PC-3 (cell line): ENCODE results near the gene SIAE. TPM values are rescaled to one million over a fixed set of nuclear protein-coding genes. Genes with fewer than 3 reads are reported as not detected.

Experiments used
- ATAC-seq: fragments of 200-7000 bp; cut with Tn5 transposase; 2 replicates; pipeline ENCODE4 v1.9.1; 2020; ENCODE audit warnings: mild to moderate bottlenecking, moderate library complexity
- BruUV-seq: library from RNA; stranded (reverse); fragments of 400-500 nt; replicated peaks from 2 replicates; lab custom pipeline; 2021; lab: Mats Ljungman, UMichigan
- CTCF ChIA-PET: fragments of 300-600 bp; sonication (Branson Sonifier 250); formaldehyde crosslinking; loops from one replicate; lab custom pipeline; 2022; ENCODE audit warnings: antibody characterized with exemption; lab: Charles Lee
- POLR2A ChIA-PET: fragments of 300-600 bp; sonication (Branson Sonifier 250); formaldehyde crosslinking; loops from one replicate; lab custom pipeline; 2022; ENCODE audit warnings: antibody characterized with exemption; ENCODE audit not compliant: unreplicated experiment; lab: Charles Lee
- DNase-seq: peaks from one replicate; pipeline ENCODE4 v3.0.0-alpha.2; 2015
- H2AFZ ChIP-seq: fragments of 300-600 bp; sonication (generic); 2 replicates; pipeline ENCODE4 v1.6.0; 2016; ENCODE audit warnings: antibody characterized with exemption, low read length
- H3F3A ChIP-seq: fragments of 300-600 bp; sonication (generic); one replicate; pipeline ENCODE4 v1.6.0; 2017; ENCODE audit warnings: antibody characterized with exemption, low read length, control low read depth, mild to moderate bottlenecking; ENCODE audit not compliant: unreplicated experiment
- H3K27ac ChIP-seq: fragments of 300-600 bp; sonication (generic); 2 replicates; pipeline ENCODE4 v1.5.1; 2016; ENCODE audit warnings: mild to moderate bottlenecking, low read length
- H3K27me3 ChIP-seq: fragments of 300-600 bp; sonication (generic); 2 replicates; pipeline ENCODE4 v1.6.1; 2016; ENCODE audit warnings: low read length, mixed read lengths
- H3K36me3 ChIP-seq: fragments of 300-600 bp; sonication (generic); 2 replicates; pipeline ENCODE4 v1.6.1; 2016; ENCODE audit warnings: low read depth, mixed run types, low read length, mixed read lengths
- H3K4me1 ChIP-seq: fragments of 300-600 bp; sonication (generic); 2 replicates; pipeline ENCODE4 v1.5.1; 2016; ENCODE audit warnings: low read length; ENCODE audit not compliant: insufficient read depth
- H3K4me2 ChIP-seq: fragments of 300-600 bp; sonication (generic); 2 replicates; pipeline ENCODE4 v1.6.0; 2016; ENCODE audit warnings: low read length
- H3K4me3 ChIP-seq: fragments of 300-600 bp; sonication (generic); 2 replicates; pipeline ENCODE4 v1.5.1; 2016; ENCODE audit warnings: mild to moderate bottlenecking, low read length, mixed read lengths
- H3K79me2 ChIP-seq: fragments of 300-600 bp; sonication (generic); 2 replicates; pipeline ENCODE4 v1.6.1; 2017; ENCODE audit warnings: low read length, mixed read lengths
- H3K9ac ChIP-seq: fragments of 300-600 bp; sonication (generic); 2 replicates; pipeline ENCODE4 v1.6.0; 2016; ENCODE audit warnings: mild to moderate bottlenecking, low read length
- H3K9me2 ChIP-seq: fragments of 300-600 bp; sonication (generic); replicated peaks from 2 replicates; pipeline ENCODE4 v1.6.1; 2016; ENCODE audit warnings: mixed run types, low read length, mixed read lengths
- H3K9me3 ChIP-seq: fragments of 300-600 bp; sonication (generic); 2 replicates; pipeline ENCODE4 v1.6.1; 2016; ENCODE audit warnings: low read length, mixed read lengths
- H4K20me1 ChIP-seq: fragments of 300-600 bp; sonication (generic); 2 replicates; pipeline ENCODE4 v1.6.1; 2016; ENCODE audit warnings: low read length, mixed read lengths
- CTCF ChIP-seq: fragments of 300-600 bp; sonication (generic); conservative IDR thresholded peaks from 2 replicates; pipeline ENCODE4 v1.5.1; 2017; ENCODE audit warnings: antibody characterized with exemption, low read depth, mild to moderate bottlenecking, low read length
- EZH2 ChIP-seq: fragments of 300-600 bp; sonication (generic); IDR thresholded peaks from one replicate; pipeline ENCODE4 v1.6.1; 2017; ENCODE audit warnings: antibody characterized with exemption, mild to moderate bottlenecking, low read length; ENCODE audit not compliant: unreplicated experiment
- EZH2phosphoT487 ChIP-seq: fragments of 300-600 bp; sonication (generic); IDR thresholded peaks from 2 replicates; pipeline ENCODE4 v1.6.1; 2018; ENCODE audit warnings: mild to moderate bottlenecking, antibody characterized with exemption, low read length, borderline replicate concordance
- intact Hi-C: fragments of 100-400 bp; cut with micrococcal nuclease; formaldehyde crosslinking; loops from 2 replicates; pipeline ENCODE4 v1.9.0; 2023
- total RNA-seq: library from RNA; depleted of rRNA; stranded (reverse); fragments of >200 nt; gene quantifications from 2 replicates; pipeline ENCODE4 v1.2.3, GENCODE V29; 2014

Gene SIAE
- total RNA-seq, 1 experiment from 2014 or later: 17.6 TPM

GRCh38 chr11:124719534-124719933, 46.0 kb upstream of the SIAE start:
- no peak for TF ChIP-seq EZH2phosphoT487
- no peak for TF ChIP-seq CTCF
- TF ChIP-seq EZH2: no peak
- no TSS peak for BruUV-seq
- CTCF ChIA-PET: interaction anchor here (0.6 kb wide), 1 partner anchor 152 kb away, joined by 3 read pairs; no protein-coding TSS in a partner anchor

GRCh38 chr11:124718801-124719200, 45.3 kb upstream of the SIAE start:
- CTCF ChIA-PET: no interaction called here
- POLR2A ChIA-PET: no interaction called here
- no peak overlapping the region for H3K27ac ChIP-seq

More at GRCh38 chr11:124719534-124719933, 46.0 kb upstream of the SIAE start:
- no peaks in the 10 kb centered on the region for H3K36me3 ChIP-seq
- H3K9ac ChIP-seq: no peak overlapping the region
- H3K27ac ChIP-seq: no peak overlapping the region
- no peak overlapping the region for H2AFZ ChIP-seq
- no peak overlapping the region for H3K4me3 ChIP-seq
- H3K27me3 ChIP-seq: peaks cover 3% of the 10 kb centered on the region; the same call in 1 of the 2 replicates
- no peaks in the 10 kb centered on the region for H3K9me3 ChIP-seq
- H3K79me2 ChIP-seq: no peaks in the 10 kb centered on the region
- no peaks in the 10 kb centered on the region for H3K9me2 ChIP-seq
- no peaks in the 10 kb centered on the region for H3F3A ChIP-seq
- H4K20me1 ChIP-seq: no peaks in the 10 kb centered on the region
- no peak for DNase-seq
- H3K4me2 ChIP-seq: no peak overlapping the region
- no peak for ATAC-seq
- H3K4me1 ChIP-seq: peaks cover 9% of the 10 kb centered on the region
- POLR2A ChIA-PET: interaction anchor here (0.6 kb wide), 1 partner anchor 157 kb away, joined by 3 read pairs; no protein-coding TSS in a partner anchor
- intact Hi-C loops: no loop called here

More at GRCh38 chr11:124718801-124719200, 45.3 kb upstream of the SIAE start:
- Histone ChIP-seq H3K79me2 (no peaks in the 10 kb centered on the region), H3K36me3 (no peaks in the 10 kb centered on the region), H3K9me3 (no peaks in the 10 kb centered on the region), H3K4me3 (peak overlapping the region; percentile 72), H4K20me1 (no peaks in the 10 kb centered on the region), H3K9ac (no peak overlapping the region), H3K9me2 (no peaks in the 10 kb centered on the region), H3F3A (no peaks in the 10 kb centered on the region), H3K4me1 (peaks cover 9% of the 10 kb centered on the region), H2AFZ (peak overlapping the region; percentile 92; the same call in 1 of the 2 replicates), H3K4me2 (peak overlapping the region; percentile 98), H3K27me3 (peaks cover 3% of the 10 kb centered on the region; the same call in 1 of the 2 replicates)
- DNase-seq (no peak), ATAC-seq (no peak)
- intact Hi-C loops: no loop called here
- TF ChIP-seq EZH2 (no peak), CTCF (no peak), EZH2phosphoT487 (no peak)
- BruUV-seq: no TSS peak
